ENCODE data around the gene QPCTL. TPM values are rescaled to one million over a fixed set of nuclear protein-coding genes. Genes with fewer than 3 reads are reported as not detected.

QPCTL gene
- polyA plus RNA-seq, 4 donors: 4.1 to 8.7 (median 5.5) TPM

DNA sequence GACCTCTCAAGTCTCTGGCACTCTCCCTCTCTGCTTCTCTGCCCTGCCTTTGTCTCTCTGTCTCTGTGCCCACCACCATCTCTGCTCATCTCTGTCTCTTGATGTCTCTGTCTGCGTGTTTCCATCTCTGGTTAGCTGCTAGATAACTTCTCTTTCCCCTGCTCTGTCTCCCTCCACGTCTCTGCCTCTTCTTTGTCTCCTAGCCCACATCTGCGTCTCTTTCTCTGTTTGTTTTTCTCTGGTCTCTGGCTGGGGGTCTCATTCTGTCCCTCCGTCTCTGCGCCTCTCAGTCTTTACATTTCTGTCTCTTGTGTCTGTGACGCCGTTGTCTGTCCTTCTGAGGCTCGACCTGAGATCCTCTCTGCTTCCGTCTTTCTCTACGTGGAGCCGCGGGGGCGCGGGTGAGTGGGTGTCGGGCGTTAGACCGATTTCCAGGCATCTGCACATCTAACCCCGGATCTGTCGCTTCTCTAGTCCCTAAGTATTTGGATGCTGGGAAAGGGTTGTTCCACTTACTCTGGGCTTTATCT, 24.1 kb upstream of the QPCTL start:
- DNase-seq (no peak), FAIRE-seq (no peak)
- no peaks in the 10 kb centered on the region for H3K36me3 ChIP-seq (ENCODE audit: control insufficient read depth in 3 of 3, insufficient read depth in 2 of 3, low read depth in 1 of 3, low read length in 3 of 3)
- 0 to 2% (median 1%) methylated on average over 19 of the region's 19 CpGs for WGBS, 3 donors
- peak overlapping the region; percentile 13 to 36 (median 32) for H3K4me3 ChIP-seq (ENCODE audit: low read depth in 1 of 3, low read length in 3 of 3)
- H3K27ac ChIP-seq (ENCODE audit: low read depth in 1 of 3, low read length in 2 of 3): peak overlapping the region in 2 of 3 donors; percentile 22 to 47
- H3K4me1 ChIP-seq (ENCODE audit: control insufficient read depth in 3 of 3, insufficient read depth in 2 of 3, low read depth in 1 of 3, low read length in 2 of 3): peaks cover 0 to 25% (median 0%) of the 10 kb centered on the region in 3 donors
- no peaks in the 10 kb centered on the region for H3K9me3 ChIP-seq (ENCODE audit: control insufficient read depth in 2 of 2, insufficient read depth in 1 of 2, low read depth in 1 of 2, low read length in 1 of 2)
- H3K27me3 ChIP-seq (ENCODE audit: control insufficient read depth in 3 of 3, insufficient read depth in 3 of 3, low read length in 3 of 3): peaks cover 0 to 64% (median 3%) of the 10 kb centered on the region in 3 donors

DNA sequence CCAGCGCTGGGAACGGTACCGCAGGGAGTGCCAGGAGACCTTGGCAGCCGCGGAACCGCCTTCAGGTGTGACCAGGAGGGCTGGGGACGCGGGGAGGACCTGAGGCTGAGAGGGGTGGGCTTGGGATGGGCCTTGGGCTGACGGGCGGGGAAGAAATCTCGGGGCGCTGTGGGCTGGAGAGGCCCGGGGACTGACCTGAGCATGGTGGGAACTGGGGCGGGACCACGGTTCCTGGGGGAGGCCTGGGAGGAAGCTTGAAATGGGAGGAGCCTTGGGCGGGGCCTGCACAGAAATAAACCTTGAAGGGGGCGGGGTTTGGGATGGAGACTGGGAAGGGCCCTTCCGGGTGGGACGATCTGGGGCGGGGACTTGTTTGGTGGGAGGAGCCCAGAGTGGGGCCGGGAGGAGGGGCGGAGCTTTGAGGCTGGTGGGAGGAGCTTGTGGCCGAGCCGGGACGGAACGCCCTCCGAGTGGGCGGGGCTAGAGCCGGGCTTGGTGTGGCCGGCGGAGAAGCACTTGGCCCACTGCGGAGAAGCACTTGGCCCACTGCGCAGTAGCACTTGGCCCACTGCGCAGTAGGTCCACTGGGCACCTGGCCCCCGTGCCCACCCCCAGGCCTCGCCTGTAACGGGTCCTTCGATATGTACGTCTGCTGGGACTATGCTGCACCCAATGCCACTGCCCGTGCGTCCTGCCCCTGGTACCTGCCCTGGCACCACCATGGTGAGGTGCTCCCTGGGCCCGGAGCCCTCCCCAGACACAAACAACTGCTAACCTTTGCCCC, 21.6 kb upstream of the QPCTL start:
- peak overlapping the region in 2 of 3 donors; percentile 19 to 24 for H3K4me3 ChIP-seq (ENCODE audit: low read depth in 1 of 3, low read length in 3 of 3)
- FAIRE-seq (no peak), DNase-seq (peak; percentile 84 to 91)
- peaks cover 0 to 25% (median 0%) of the 10 kb centered on the region in 3 donors for H3K4me1 ChIP-seq (ENCODE audit: control insufficient read depth in 3 of 3, insufficient read depth in 2 of 3, low read depth in 1 of 3, low read length in 2 of 3)
- H3K36me3 ChIP-seq (ENCODE audit: control insufficient read depth in 3 of 3, insufficient read depth in 2 of 3, low read depth in 1 of 3, low read length in 3 of 3): no peaks in the 10 kb centered on the region
- peaks cover 0 to 68% (median 0%) of the 10 kb centered on the region in 3 donors for H3K27me3 ChIP-seq (ENCODE audit: control insufficient read depth in 3 of 3, insufficient read depth in 3 of 3, low read length in 3 of 3)
- H3K9me3 ChIP-seq (ENCODE audit: control insufficient read depth in 2 of 2, insufficient read depth in 1 of 2, low read depth in 1 of 2, low read length in 1 of 2): no peaks in the 10 kb centered on the region
- H3K27ac ChIP-seq (ENCODE audit: low read depth in 1 of 3, low read length in 2 of 3): no peak overlapping the region
- 8 to 11% (median 10%) methylated on average over 26 to 42 of the region's 42 CpGs for WGBS, 3 donors

DNA sequence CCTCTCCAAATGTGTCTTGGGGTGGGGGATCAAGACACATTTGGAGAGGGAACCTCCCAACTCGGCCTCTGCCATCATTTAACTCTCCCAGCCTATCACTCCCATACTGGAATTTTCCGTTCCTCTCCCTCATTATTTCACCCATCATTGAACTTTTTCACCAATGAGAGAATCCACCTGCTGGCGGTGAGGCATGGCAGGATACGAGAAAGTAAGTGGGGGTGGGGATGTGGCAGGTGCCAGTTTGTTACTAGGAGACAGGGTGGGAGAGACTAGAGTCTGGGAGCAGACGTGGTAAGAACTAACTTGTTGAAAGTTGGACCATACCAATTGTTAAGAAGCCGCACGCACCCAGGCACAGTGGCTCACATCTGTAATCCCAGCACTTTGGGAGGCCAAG, 17.5 kb upstream of the QPCTL start:
- Histone ChIP-seq H3K4me1 (ENCODE audit: control insufficient read depth in 3 of 3, insufficient read depth in 2 of 3, low read depth in 1 of 3, low read length in 2 of 3) (peaks cover 0 to 26% (median 0%) of the 10 kb centered on the region in 3 donors), H3K36me3 (ENCODE audit: control insufficient read depth in 3 of 3, insufficient read depth in 2 of 3, low read depth in 1 of 3, low read length in 3 of 3) (no peaks in the 10 kb centered on the region), H3K27me3 (ENCODE audit: control insufficient read depth in 3 of 3, insufficient read depth in 3 of 3, low read length in 3 of 3) (peaks cover 0 to 61% (median 0%) of the 10 kb centered on the region in 3 donors), H3K9me3 (ENCODE audit: control insufficient read depth in 2 of 2, insufficient read depth in 1 of 2, low read depth in 1 of 2, low read length in 1 of 2) (peaks cover 0 to 2% of the 10 kb centered on the region in 2 donors), H3K4me3 (ENCODE audit: low read depth in 1 of 3, low read length in 3 of 3) (no peak overlapping the region), H3K27ac (ENCODE audit: low read depth in 1 of 3, low read length in 2 of 3) (no peak overlapping the region)
- DNase-seq (no peak), FAIRE-seq (no peak)
- 48 to 66% (median 54%) methylated on average over 7 of the region's 7 CpGs for WGBS, 3 donors

DNA sequence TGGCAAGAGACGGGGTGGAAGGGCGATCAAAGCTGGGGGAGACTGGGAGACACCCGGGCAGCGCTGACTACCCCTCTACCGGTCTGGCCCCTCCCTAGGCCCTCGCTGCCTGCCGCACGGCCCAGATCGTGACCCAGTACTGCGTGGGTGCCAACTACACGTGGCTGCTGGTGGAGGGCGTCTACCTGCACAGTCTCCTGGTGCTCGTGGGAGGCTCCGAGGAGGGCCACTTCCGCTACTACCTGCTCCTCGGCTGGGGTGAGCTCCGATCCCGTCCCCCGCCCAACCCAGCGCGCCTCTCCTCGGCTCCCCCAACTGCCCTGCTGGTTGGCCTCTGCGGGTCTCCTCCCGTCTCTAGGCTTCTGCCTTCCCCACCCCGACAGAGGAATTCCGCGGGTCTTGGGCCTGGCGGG, 15.6 kb upstream of the QPCTL start:
- H3K9me3 ChIP-seq (ENCODE audit: control insufficient read depth in 2 of 2, insufficient read depth in 1 of 2, low read depth in 1 of 2, low read length in 1 of 2): peaks cover 0 to 2% of the 10 kb centered on the region in 2 donors
- no peak for FAIRE-seq
- peaks cover 0 to 20% (median 0%) of the 10 kb centered on the region in 3 donors for H3K4me1 ChIP-seq (ENCODE audit: control insufficient read depth in 3 of 3, insufficient read depth in 2 of 3, low read depth in 1 of 3, low read length in 2 of 3)
- H3K27me3 ChIP-seq (ENCODE audit: control insufficient read depth in 3 of 3, insufficient read depth in 3 of 3, low read length in 3 of 3): peaks cover 0 to 42% (median 0%) of the 10 kb centered on the region in 3 donors
- no peaks in the 10 kb centered on the region for H3K36me3 ChIP-seq (ENCODE audit: control insufficient read depth in 3 of 3, insufficient read depth in 2 of 3, low read depth in 1 of 3, low read length in 3 of 3)
- peak overlapping the region; percentile 25 to 39 (median 37) for H3K4me3 ChIP-seq (ENCODE audit: low read depth in 1 of 3, low read length in 3 of 3)
- DNase-seq: peak; percentile 24 to 46
- H3K27ac ChIP-seq (ENCODE audit: low read depth in 1 of 3, low read length in 2 of 3): no peak overlapping the region
- 3 to 6% (median 3%) methylated on average over 9 to 28 of the region's 28 CpGs for WGBS, 3 donors

DNA sequence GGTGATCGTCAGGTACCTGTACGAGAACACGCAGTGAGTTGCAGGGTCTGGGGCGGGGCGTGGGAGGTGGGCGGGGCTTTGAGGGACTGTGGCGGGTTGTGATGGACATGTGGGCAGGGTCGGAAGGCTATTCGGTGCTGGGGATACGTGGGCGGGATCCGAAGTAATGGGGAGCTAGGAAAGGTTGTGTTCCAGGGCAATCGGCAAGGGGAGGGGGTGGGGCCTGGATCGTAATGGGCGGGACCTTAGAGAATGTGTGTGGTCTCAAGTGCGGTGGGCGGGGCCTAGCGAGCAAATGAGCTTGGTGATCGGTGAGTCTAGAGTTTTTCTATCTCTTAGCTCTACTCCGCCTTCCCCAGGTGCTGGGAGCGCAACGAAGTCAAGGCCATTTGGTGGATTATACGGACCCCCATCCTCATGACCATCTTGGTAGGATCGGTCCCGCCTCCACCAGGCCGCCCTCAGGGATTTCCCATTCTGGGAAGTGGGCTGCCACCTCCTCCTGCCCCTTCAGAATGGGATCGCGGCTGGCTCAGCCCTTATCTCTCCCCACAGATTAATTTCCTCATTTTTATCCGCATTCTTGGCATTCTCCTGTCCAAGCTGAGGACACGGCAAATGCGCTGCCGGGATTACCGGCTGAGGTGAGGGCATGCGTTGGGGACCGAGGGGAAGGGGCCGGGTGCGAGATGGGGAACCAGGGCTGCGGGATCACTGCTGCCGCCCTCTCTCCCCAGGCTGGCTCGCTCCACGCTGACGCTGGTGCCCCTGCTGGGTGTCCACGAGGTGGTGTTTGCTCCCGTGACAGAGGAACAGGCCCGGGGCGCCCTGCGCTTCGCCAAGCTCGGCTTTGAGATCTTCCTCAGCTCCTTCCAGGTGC, 14.9 kb upstream of the QPCTL start:
- Histone ChIP-seq H3K27me3 (ENCODE audit: control insufficient read depth in 3 of 3, insufficient read depth in 3 of 3, low read length in 3 of 3) (peaks cover 0 to 39% (median 0%) of the 10 kb centered on the region in 3 donors), H3K27ac (ENCODE audit: low read depth in 1 of 3, low read length in 2 of 3) (no peak overlapping the region), H3K9me3 (ENCODE audit: control insufficient read depth in 2 of 2, insufficient read depth in 1 of 2, low read depth in 1 of 2, low read length in 1 of 2) (peaks cover 0 to 2% of the 10 kb centered on the region in 2 donors), H3K4me1 (ENCODE audit: control insufficient read depth in 3 of 3, insufficient read depth in 2 of 3, low read depth in 1 of 3, low read length in 2 of 3) (peaks cover 0 to 20% (median 0%) of the 10 kb centered on the region in 3 donors), H3K4me3 (ENCODE audit: low read depth in 1 of 3, low read length in 3 of 3) (peak overlapping the region; percentile 25 to 39 (median 37)), H3K36me3 (ENCODE audit: control insufficient read depth in 3 of 3, insufficient read depth in 2 of 3, low read depth in 1 of 3, low read length in 3 of 3) (no peaks in the 10 kb centered on the region)
- 2 to 4% (median 3%) methylated on average over 48 to 49 of the region's 49 CpGs for WGBS, 3 donors
- DNase-seq: peak; percentile 94 to 95
- FAIRE-seq: no peak

DNA sequence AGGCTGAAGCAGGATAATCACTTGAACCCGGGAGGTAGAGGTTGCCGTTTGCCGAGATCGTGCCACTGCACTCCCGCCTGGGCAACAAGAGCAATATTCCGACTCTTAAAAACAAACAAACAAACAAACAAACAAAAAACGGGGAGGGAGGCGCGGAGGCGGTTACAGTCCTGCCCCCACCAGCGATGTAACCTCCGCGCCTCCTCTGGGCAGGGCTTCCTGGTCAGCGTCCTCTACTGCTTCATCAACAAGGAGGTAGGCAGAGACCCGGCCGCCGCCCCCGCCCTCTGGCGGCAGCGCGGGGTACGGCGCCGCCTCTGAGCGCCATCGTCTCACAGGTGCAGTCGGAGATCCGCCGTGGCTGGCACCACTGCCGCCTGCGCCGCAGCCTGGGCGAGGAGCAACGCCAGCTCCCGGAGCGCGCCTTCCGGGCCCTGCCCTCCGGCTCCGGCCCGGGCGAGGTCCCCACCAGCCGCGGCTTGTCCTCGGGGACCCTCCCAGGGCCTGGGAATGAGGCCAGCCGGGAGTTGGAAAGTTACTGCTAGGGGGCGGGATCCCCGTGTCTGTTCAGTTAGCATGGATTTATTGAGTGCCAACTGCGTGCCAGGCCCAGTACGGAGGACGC, 11.0 kb upstream of the QPCTL start:
- H3K4me3 ChIP-seq (ENCODE audit: low read depth in 1 of 3, low read length in 3 of 3): peak overlapping the region in 2 of 3 donors; percentile 18 to 35

DNA sequence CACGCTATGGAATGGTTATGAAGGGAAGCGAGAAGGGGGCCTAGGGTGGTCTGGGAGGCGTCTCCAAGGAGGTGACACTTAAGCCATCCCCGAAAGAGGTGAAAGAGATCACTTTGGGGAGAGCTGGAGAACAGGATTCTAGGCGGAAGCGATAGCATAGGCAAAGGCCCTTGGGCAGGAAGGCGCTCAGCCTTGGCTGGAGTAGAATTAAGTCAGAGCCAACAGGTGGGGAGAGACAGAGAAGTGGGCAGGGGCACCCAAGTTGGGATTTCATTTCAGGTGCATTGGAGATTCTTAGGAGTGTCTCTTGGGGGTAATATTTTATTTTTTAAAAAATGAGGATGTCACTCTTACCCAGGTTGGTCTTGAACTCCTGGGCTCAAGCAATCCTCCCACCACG, 10.3 kb upstream of the QPCTL start:
- H3K4me1 ChIP-seq (ENCODE audit: control insufficient read depth in 3 of 3, insufficient read depth in 2 of 3, low read depth in 1 of 3, low read length in 2 of 3): peaks cover 0 to 14% (median 0%) of the 10 kb centered on the region in 3 donors
- peaks cover 3 to 43% (median 4%) of the 10 kb centered on the region in 3 donors for H3K36me3 ChIP-seq (ENCODE audit: control insufficient read depth in 3 of 3, insufficient read depth in 2 of 3, low read depth in 1 of 3, low read length in 3 of 3)
- H3K4me3 ChIP-seq (ENCODE audit: low read depth in 1 of 3, low read length in 3 of 3): no peak overlapping the region
- no peak for DNase-seq
- WGBS, 3 donors: 72 to 77% (median 75%) methylated on average over 8 of the region's 8 CpGs
- peaks cover 0 to 2% of the 10 kb centered on the region in 2 donors for H3K9me3 ChIP-seq (ENCODE audit: control insufficient read depth in 2 of 2, insufficient read depth in 1 of 2, low read depth in 1 of 2, low read length in 1 of 2)
- peaks cover 0 to 21% (median 0%) of the 10 kb centered on the region in 3 donors for H3K27me3 ChIP-seq (ENCODE audit: control insufficient read depth in 3 of 3, insufficient read depth in 3 of 3, low read length in 3 of 3)
- H3K27ac ChIP-seq (ENCODE audit: low read depth in 1 of 3, low read length in 2 of 3): peak overlapping the region in 2 of 3 donors; percentile 41 to 60
- FAIRE-seq: no peak

More for the DNA sequence above, 11.0 kb upstream of the QPCTL start:
- FAIRE-seq: no peak
- peaks cover 0 to 20% (median 0%) of the 10 kb centered on the region in 3 donors for H3K4me1 ChIP-seq (ENCODE audit: control insufficient read depth in 3 of 3, insufficient read depth in 2 of 3, low read depth in 1 of 3, low read length in 2 of 3)
- H3K27me3 ChIP-seq (ENCODE audit: control insufficient read depth in 3 of 3, insufficient read depth in 3 of 3, low read length in 3 of 3): peaks cover 0 to 27% (median 0%) of the 10 kb centered on the region in 3 donors
- peak; percentile 90 to 94 for DNase-seq
- H3K9me3 ChIP-seq (ENCODE audit: control insufficient read depth in 2 of 2, insufficient read depth in 1 of 2, low read depth in 1 of 2, low read length in 1 of 2): peaks cover 0 to 2% of the 10 kb centered on the region in 2 donors
- H3K27ac ChIP-seq (ENCODE audit: low read depth in 1 of 3, low read length in 2 of 3): peak overlapping the region in 2 of 3 donors; percentile 41 to 60
- peaks cover 3 to 39% (median 3%) of the 10 kb centered on the region in 3 donors for H3K36me3 ChIP-seq (ENCODE audit: control insufficient read depth in 3 of 3, insufficient read depth in 2 of 3, low read depth in 1 of 3, low read length in 3 of 3)
- WGBS, 3 donors: 0 to 2% (median 2%) methylated on average over 48 to 51 of the region's 51 CpGs
